Stimulated activated CD8-positive, alpha-beta memory T cell treated with anti-CD3 and anti-CD28 coated beads, Interleukin-7, amount 100 ng/mL, for 48 hours (primary cell): ENCODE measurements around the gene TMSB10.
"Not testable (repeated sequence)": the region's sequence is repeated elsewhere in the genome, so short reads cannot be mapped to it uniquely, and the experiment has no call there.

Experiments
- DNase-seq, 2 donors: peaks; one replicate each; pipeline ENCODE4 v3.0.0-alpha.2; 2020; ENCODE audit warnings: low read depth in 1 of 2; ENCODE audit errors: extremely low read depth in 1 of 2

TMSB10 gene

GRCh38 chr2:84927275-84927627 lies 21.8 kb downstream of the TMSB10 start:
- DNase-seq, result no peak

- DNase-seq, result no peak
Measured at GRCh38 chr2:84931384-84931821, 25.9 kb downstream of the TMSB10 start.

- DNase-seq, result no peak
Measured at GRCh38 chr2:84938194-84938879, 32.9 kb downstream of the TMSB10 start.

- peak; percentile 53 to 77 for DNase-seq
Measured at GRCh38 chr2:84939426-84940087, 34.1 kb downstream of the TMSB10 start.

GRCh38 chr2:84940088-84940470 lies 34.6 kb downstream of the TMSB10 start:
- no peak for DNase-seq

GRCh38 chr2:84940831-84941412 lies 35.5 kb downstream of the TMSB10 start:
- DNase-seq, result no peak

GRCh38 chr2:84942166-84942565 lies 36.7 kb downstream of the TMSB10 start:
- DNase-seq, result no peak

GRCh38 chr2:84942964-84943421 lies 37.5 kb downstream of the TMSB10 start:
- no peak for DNase-seq

- no peak for DNase-seq
Measured at GRCh38 chr2:84944295-84944909, 38.9 kb downstream of the TMSB10 start.

- not testable (repeated sequence) for DNase-seq
Measured at GRCh38 chr2:84945838-84946203, 40.4 kb downstream of the TMSB10 start.

- DNase-seq, result peak; percentile 46 to 82
Measured at GRCh38 chr2:84946204-84947009, 41.0 kb downstream of the TMSB10 start.

GRCh38 chr2:84947010-84947593 lies 41.6 kb downstream of the TMSB10 start:
- DNase-seq, result no peak

GRCh38 chr2:84953535-84953934 lies 48.1 kb downstream of the TMSB10 start:
- no peak for DNase-seq

- no peak for DNase-seq
Measured at GRCh38 chr2:84954329-84954728, 48.9 kb downstream of the TMSB10 start.
